HFFc6 (cell line): ENCODE results near the gene MALSU1. TPM values are rescaled to one million over a fixed set of nuclear protein-coding genes. Genes with fewer than 3 reads are reported as not detected.
"Not testable (repeated sequence)": the region's sequence is repeated elsewhere in the genome, so short reads cannot be mapped to it uniquely, and the experiment has no call there.

Experiments used
- DNase-seq: peaks from one replicate; pipeline ENCODE4 v3.0.0-alpha.2; 2018
- H3K27ac Mint-ChIP-seq: 2 replicates; pipeline ENCODE4 v1.8.0; 2020; ENCODE audit warnings: mild to moderate bottlenecking, mixed read lengths
- H3K27me3 Mint-ChIP-seq: 2 replicates; pipeline ENCODE4 v1.8.0; 2021; ENCODE audit warnings: mild to moderate bottlenecking, moderate library complexity, mixed read lengths; ENCODE audit not compliant: insufficient read depth
- H3K36me3 Mint-ChIP-seq: 2 replicates; pipeline ENCODE4 v1.8.0; 2021; ENCODE audit warnings: low read depth, mixed read lengths
- H3K4me1 Mint-ChIP-seq: 2 replicates; pipeline ENCODE4 v1.8.0; 2020; ENCODE audit warnings: low read depth, mixed read lengths
- H3K4me3 Mint-ChIP-seq: 2 replicates; pipeline ENCODE4 v1.8.0; 2020; ENCODE audit warnings: mild to moderate bottlenecking, moderate library complexity, mixed read lengths
- H3K9me3 Mint-ChIP-seq: 2 replicates; pipeline ENCODE4 v1.8.0; 2020; ENCODE audit warnings: mild to moderate bottlenecking, mixed read lengths
- CTCF ChIP-seq: fragments of 200-600 bp; sonication (generic); IDR thresholded peaks from 2 replicates; pipeline ENCODE4 v1.5.0; 2021; ENCODE audit warnings: antibody characterized with exemption, mild to moderate bottlenecking
- total RNA-seq, 6 experiments: library from RNA; stranded (reverse); fragmentation: NEBNext Ultra II Directional; extraction: Animal tissue kit (Norgen Biotek cat#: 25700); gene quantifications; 2 replicates in 1 of 6; 3 replicates in 5 of 6; pipeline ENCODE4 v1.2.3, GENCODE V29; 2021

The MALSU1 gene
- total RNA-seq, 6 experiments from 2014 or later = 74.3 to 87.8 (median 79.6) TPM

- H3K36me3 Mint-ChIP-seq = peaks cover 69% of the 10 kb centered on the region
- no peak for TF ChIP-seq CTCF
- no peak overlapping the region for H3K4me3 Mint-ChIP-seq
- peaks cover 42% of the 10 kb centered on the region for H3K4me1 Mint-ChIP-seq
- no peak for DNase-seq
- peak overlapping the region; percentile 2; the same call in 1 of the 2 replicates for H3K27ac Mint-ChIP-seq
- H3K9me3 Mint-ChIP-seq = no peaks in the 10 kb centered on the region
- H3K27me3 Mint-ChIP-seq = no peaks in the 10 kb centered on the region
Measured at GRCh38 chr7:23306936-23307521, 7.9 kb downstream of the MALSU1 start.

- Mint-ChIP-seq H3K27ac (no peak overlapping the region), H3K36me3 (peaks cover 62% of the 10 kb centered on the region), H3K27me3 (no peaks in the 10 kb centered on the region), H3K4me1 (peaks cover 30% of the 10 kb centered on the region), H3K4me3 (no peak overlapping the region), H3K9me3 (no peaks in the 10 kb centered on the region)
- DNase-seq = no peak
- TF ChIP-seq CTCF = no peak
Measured at GRCh38 chr7:23308754-23309153, 9.6 kb downstream of the MALSU1 start.

GRCh38 chr7:23312141-23312540 is 13.0 kb downstream of the MALSU1 start:
- H3K27ac Mint-ChIP-seq, H3K4me1 Mint-ChIP-seq: not testable (repeated sequence)

GRCh38 chr7:23315366-23315765 is 16.2 kb downstream of the MALSU1 start:
- Mint-ChIP-seq H3K9me3 (no peaks in the 10 kb centered on the region), H3K4me3 (no peak overlapping the region), H3K27ac (no peak overlapping the region), H3K36me3 (peaks cover 44% of the 10 kb centered on the region), H3K27me3 (no peaks in the 10 kb centered on the region), H3K4me1 (no peaks in the 10 kb centered on the region)
- no peak for TF ChIP-seq CTCF
- DNase-seq = no peak

More at GRCh38 chr7:23312141-23312540, 13.0 kb downstream of the MALSU1 start:
- DNase-seq, H3K4me3 Mint-ChIP-seq, H3K27me3 Mint-ChIP-seq, H3K9me3 Mint-ChIP-seq: not testable (repeated sequence)
- peaks cover 39% of the 10 kb centered on the region for H3K36me3 Mint-ChIP-seq

GRCh38 chr7:23331132-23331531 is 32.0 kb downstream of the MALSU1 start:
- Mint-ChIP-seq H3K4me3 (no peak overlapping the region), H3K27me3 (no peaks in the 10 kb centered on the region; the same call in 1 of the 2 replicates), H3K9me3 (no peaks in the 10 kb centered on the region), H3K27ac (no peak overlapping the region), H3K36me3 (peaks cover 44% of the 10 kb centered on the region), H3K4me1 (peaks cover 45% of the 10 kb centered on the region)
- TF ChIP-seq CTCF = no peak
- DNase-seq = no peak

GRCh38 chr7:23332193-23332592 is 33.1 kb downstream of the MALSU1 start:
- no peaks in the 10 kb centered on the region; the same call in 1 of the 2 replicates for H3K27me3 Mint-ChIP-seq
- TF ChIP-seq CTCF = no peak
- peaks cover 45% of the 10 kb centered on the region for H3K36me3 Mint-ChIP-seq
- no peak overlapping the region for H3K4me3 Mint-ChIP-seq
- H3K9me3 Mint-ChIP-seq = no peaks in the 10 kb centered on the region; the same call in 1 of the 2 replicates
- DNase-seq = no peak
- H3K4me1 Mint-ChIP-seq = peaks cover 45% of the 10 kb centered on the region
- no peak overlapping the region; the same call in 1 of the 2 replicates for H3K27ac Mint-ChIP-seq
